Measurements from ENCODE around the gene COLQ. TPM values are rescaled to one million over a fixed set of nuclear protein-coding genes. Genes with fewer than 3 reads are reported as not detected.
A peak's percentile ranks its signal among the peaks of the same experiment; 100 is the strongest.
"Not testable (repeated sequence)": the region's sequence is repeated elsewhere in the genome, so short reads cannot be mapped to it uniquely, and the experiment has no call there.

The COLQ gene
- total RNA-seq, 4 donors from 2014 or later: 2.6 to 21.3 (median 4.0) TPM

DNA sequence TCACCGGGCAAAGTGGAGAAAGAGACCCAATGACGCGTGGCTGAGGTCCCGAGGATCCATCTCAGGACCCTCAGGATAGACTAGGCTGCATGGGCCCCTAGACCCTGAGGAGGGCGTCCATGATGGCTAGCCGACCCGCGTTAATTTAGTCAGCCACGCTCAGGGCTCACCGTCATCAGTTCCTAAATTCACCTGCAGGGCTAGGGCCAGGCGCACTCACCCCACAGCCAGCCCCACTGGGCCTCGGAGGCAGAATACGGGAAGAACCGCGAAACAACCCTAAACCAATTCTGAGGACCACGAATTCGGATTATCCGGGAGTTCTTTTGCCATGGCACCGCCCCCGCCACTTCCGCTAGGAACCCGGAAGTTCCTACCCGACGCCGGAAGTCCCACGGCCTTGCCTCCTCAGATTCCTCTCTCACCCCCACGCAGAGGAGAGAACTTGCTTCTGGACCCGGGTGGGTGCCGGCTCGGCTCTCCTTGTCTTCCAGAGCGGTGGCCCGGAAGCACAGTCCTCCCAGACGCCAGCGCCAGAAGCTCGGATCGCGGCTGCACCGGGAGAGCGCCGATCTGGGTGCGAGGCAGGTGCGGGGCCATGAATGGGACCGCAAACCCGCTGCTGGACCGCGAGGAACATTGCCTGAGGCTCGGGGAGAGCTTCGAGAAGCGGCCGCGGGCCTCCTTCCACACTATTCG, 94.2 kb downstream of the COLQ start, which contains the start of the genes EAF1 and METTL6:
Gene EAF1, plus strand, starts transcription at position 417 of the 699 bp plus-strand sequence. Its CDS starts 182 bp downstream, at position 599.
Gene METTL6, minus strand, starts transcription at position 363 of the 699 bp plus-strand sequence. CDS start 1,033 bp downstream, outside the sequence.
- TF ChIP-seq, protein P1, sequence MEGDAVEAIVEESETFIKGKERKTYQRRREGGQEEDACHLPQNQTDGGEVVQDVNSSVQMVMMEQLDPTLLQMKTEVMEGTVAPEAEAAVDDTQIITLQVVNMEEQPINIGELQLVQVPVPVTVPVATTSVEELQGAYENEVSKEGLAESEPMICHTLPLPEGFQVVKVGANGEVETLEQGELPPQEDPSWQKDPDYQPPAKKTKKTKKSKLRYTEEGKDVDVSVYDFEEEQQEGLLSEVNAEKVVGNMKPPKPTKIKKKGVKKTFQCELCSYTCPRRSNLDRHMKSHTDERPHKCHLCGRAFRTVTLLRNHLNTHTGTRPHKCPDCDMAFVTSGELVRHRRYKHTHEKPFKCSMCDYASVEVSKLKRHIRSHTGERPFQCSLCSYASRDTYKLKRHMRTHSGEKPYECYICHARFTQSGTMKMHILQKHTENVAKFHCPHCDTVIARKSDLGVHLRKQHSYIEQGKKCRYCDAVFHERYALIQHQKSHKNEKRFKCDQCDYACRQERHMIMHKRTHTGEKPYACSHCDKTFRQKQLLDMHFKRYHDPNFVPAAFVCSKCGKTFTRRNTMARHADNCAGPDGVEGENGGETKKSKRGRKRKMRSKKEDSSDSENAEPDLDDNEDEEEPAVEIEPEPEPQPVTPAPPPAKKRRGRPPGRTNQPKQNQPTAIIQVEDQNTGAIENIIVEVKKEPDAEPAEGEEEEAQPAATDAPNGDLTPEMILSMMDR (IDR thresholded peaks at IDR 0.05): peak in 3 of 4 experiments; percentile 8 to 29 (median 10)
- TF ChIP-seq POLR2A (IDR thresholded peaks at IDR 0.05): peak in 1 of 2 donors; percentile 40
- intact Hi-C loops (cut with DNase I; ENCODE audit: low total_unique reads): no loop called here
- Histone ChIP-seq H3K27me3 (no peaks in the 10 kb centered on the region), H3K4me1 (no peaks in the 10 kb centered on the region), H3K9me3 (no peaks in the 10 kb centered on the region), H3K4me3 (peak within 1 kb of the TSS; percentile 79 to 88), H3K27ac (peak within 1 kb of the TSS; percentile 73 to 85), H3K36me3 (no peaks in the 10 kb centered on the region)
- peak; percentile 78 to 81 for DNase-seq

DNA sequence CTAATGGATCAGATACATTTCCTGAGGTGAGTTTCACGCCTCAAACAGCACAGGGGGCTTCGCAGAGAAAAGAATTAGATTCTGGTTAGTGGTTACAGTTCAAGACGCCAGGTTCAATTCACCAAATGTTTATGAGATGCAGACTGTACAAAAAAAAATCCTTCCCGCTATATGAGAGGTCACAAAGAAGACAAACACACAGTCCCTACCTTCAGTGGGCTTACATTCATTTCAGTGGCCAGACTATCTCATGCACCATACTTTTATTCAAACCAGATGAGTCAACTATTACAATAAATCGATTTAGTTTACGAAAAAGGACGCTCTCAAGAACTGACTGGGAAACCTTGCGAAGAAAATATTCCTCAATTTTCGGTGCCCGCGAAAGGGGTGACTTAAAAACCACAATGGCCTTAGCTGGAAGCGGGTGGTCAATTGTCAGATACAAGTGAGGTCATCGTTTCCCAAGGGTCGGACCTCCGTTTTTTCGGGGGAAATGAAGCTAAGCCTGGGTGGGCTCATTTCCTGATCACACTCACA, 94.9 kb downstream of the COLQ start:
- Histone ChIP-seq H3K36me3 (no peaks in the 10 kb centered on the region), H3K27ac (peak overlapping the region; percentile 73 to 85)
- intact Hi-C loops (cut with DNase I; ENCODE audit: low total_unique reads): no loop called here

DNA sequence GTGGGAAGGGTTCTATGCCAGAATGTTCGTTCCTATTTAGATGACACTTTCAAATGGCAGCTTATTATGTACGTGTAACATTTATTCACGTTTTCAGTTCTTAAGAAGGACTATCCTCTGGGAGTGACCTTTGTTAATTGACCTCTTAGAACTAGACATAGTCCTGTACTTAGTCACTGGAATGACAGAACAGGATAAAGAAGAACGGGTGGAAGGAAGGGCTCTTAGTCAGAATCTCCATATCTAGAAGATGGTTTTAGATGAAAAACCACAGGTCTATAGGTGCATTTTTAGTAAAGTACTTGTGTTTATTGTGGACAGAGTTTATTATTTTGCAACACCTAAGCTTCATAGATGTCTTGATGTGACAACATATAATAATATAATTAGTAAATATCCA, 100.6 kb downstream of the COLQ start:
- Histone ChIP-seq H3K4me1 (no peaks in the 10 kb centered on the region), H3K36me3 (no peaks in the 10 kb centered on the region), H3K4me3 (no peak overlapping the region), H3K27me3 (no peaks in the 10 kb centered on the region), H3K27ac (no peak overlapping the region), H3K9me3 (no peaks in the 10 kb centered on the region)
- intact Hi-C loops (cut with DNase I; ENCODE audit: low total_unique reads): no loop called here
- TF ChIP-seq POLR2A (IDR thresholded peaks at IDR 0.05): no peak
- TF ChIP-seq, protein P1 (IDR thresholded peaks at IDR 0.05): no peak
- DNase-seq: no peak

More for the DNA sequence above, 94.9 kb downstream of the COLQ start:
- H3K4me3 ChIP-seq: peak overlapping the region; percentile 79 to 88
- no peaks in the 10 kb centered on the region for H3K27me3 ChIP-seq
- H3K9me3 ChIP-seq: no peaks in the 10 kb centered on the region
- H3K4me1 ChIP-seq: no peaks in the 10 kb centered on the region
- no peak for DNase-seq
- no peak for TF ChIP-seq POLR2A (IDR thresholded peaks at IDR 0.05)
- TF ChIP-seq, protein P1 (IDR thresholded peaks at IDR 0.05): no peak

DNA sequence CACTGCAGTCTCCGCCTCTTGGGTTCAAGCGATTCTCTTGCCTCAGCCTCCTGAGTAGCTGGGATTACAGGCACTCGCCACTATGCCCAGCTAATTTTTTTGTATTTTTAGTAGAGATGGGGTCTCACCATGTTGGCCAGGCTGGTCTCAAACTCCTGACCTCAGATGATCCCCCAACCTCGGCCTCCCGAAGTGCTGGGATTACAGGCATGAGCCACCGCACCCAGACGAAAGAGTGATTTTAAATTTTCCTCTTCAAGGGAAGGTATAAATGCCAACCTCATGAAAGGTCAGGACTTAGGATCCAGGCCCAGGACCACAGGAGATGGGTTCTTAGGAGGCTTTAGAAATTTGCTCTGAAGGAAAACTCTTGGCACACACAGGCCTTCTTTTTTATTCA, 110.5 kb downstream of the COLQ start:
- intact Hi-C loops (cut with DNase I; ENCODE audit: low total_unique reads); H3K36me3 ChIP-seq: not testable (repeated sequence)

DNA sequence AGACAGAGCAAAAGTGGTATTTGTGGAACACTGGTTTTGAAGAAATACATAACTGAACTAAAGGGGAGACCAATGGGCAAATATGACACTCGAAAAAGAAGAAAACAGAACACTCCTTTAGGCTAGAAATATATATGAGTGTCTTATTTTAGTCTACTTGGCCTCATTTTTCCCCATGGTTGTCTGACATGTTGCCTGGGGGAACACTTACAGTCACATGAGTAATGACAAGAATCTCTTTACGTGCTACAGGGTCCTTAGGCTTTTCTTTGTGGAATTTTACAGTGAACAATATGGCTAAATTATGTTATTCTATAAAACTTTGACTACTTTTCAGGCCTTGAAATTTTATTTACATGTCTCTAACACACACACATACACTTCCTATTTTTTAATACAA, 111.7 kb downstream of the COLQ start:
- H3K36me3 ChIP-seq: no peaks in the 10 kb centered on the region
- TF ChIP-seq, protein P1 (IDR thresholded peaks at IDR 0.05): no peak
- no peak for TF ChIP-seq POLR2A (IDR thresholded peaks at IDR 0.05)

More for the DNA sequence above, 110.5 kb downstream of the COLQ start:
- not testable (repeated sequence) for H3K27ac ChIP-seq, H3K9me3 ChIP-seq, DNase-seq, H3K4me1 ChIP-seq, H3K4me3 ChIP-seq, H3K27me3 ChIP-seq

More for the DNA sequence above, 111.7 kb downstream of the COLQ start:
- no peak overlapping the region for H3K4me3 ChIP-seq
- H3K27me3 ChIP-seq: no peaks in the 10 kb centered on the region
- H3K4me1 ChIP-seq: no peaks in the 10 kb centered on the region
- no peaks in the 10 kb centered on the region for H3K9me3 ChIP-seq
- no peak overlapping the region for H3K27ac ChIP-seq
- no peak for DNase-seq
- intact Hi-C loops (cut with DNase I; ENCODE audit: low total_unique reads): no loop called here
